K562 (cell line): ENCODE data around the gene ITPK1. TPM values are rescaled to one million over a fixed set of nuclear protein-coding genes. Genes with fewer than 3 reads are reported as not detected.
A peak's percentile ranks its signal among the peaks of the same experiment; 100 is the strongest.

Source experiments
- ATAC-seq: fragments of 200-7000 bp; cut with Tn5 transposase; 3 replicates; pipeline ENCODE4 v1.9.1; 2020; ENCODE audit warnings: moderate library complexity
- BruUV-seq: library from RNA; stranded (reverse); fragments of 400-500 nt; replicated peaks from 2 replicates; lab custom pipeline; 2021; lab: Mats Ljungman, UMichigan
- CTCF ChIA-PET: fragments of 300-600 bp; formaldehyde crosslinking; extraction: SDS; loops from one replicate; lab custom pipeline; 2021; ENCODE audit warnings: low intra/inter-chr PET ratio; lab: Yijun Ruan, JAX
- POLR2A ChIA-PET: fragments of 300-600, 350-650 bp; sonication (Branson Sonifier 250); formaldehyde crosslinking; extraction: SDS; loops from one replicate; lab custom pipeline; 2021; ENCODE audit warnings: antibody characterized with exemption, inconsistent platforms; lab: Yijun Ruan, JAX
- DNase-seq, 4 experiments: peaks; one replicate each; pipeline versions ENCODE4 v3.0.0 to v3.0.0-alpha.2; 2011 to 2018; ENCODE audit warnings: low spot score in 3 of 4, mixed read lengths in 3 of 4; ENCODE audit errors: extremely low read depth in 1 of 4
- FAIRE-seq: peaks from 2 replicates; lab custom pipeline; 2011; peaks lifted over from hg19 to GRCh38; lab: Jason Lieb, UNC
- H2AFZ ChIP-seq: 2 replicates; pipeline ENCODE4 v1.6.0; 2011; ENCODE audit warnings: low read depth, low read length, control low read depth, inconsistent platforms
- H3K27ac ChIP-seq: fragments of 200-600 bp; 3 replicates; pipeline ENCODE4 v1.8.0; 2011; ENCODE audit warnings: low read depth, mild to moderate bottlenecking, control low read depth, inconsistent platforms, low read length, moderate library complexity, mixed read lengths; ENCODE audit errors: extremely low read depth
- H3K27me3 ChIP-seq, 2 experiments: fragments of 300-600 bp in 1 of 2; 2 replicates in 1 of 2; 3 replicates in 1 of 2; pipeline versions ENCODE4 v1.6.0 to v1.8.0; 2011; ENCODE audit warnings: inconsistent platforms in 2 of 2, low read length in 2 of 2, mild to moderate bottlenecking in 1 of 2, mixed read lengths in 1 of 2, moderate library complexity in 1 of 2; ENCODE audit not compliant: control insufficient read depth in 2 of 2, insufficient read depth in 2 of 2
- H3K36me3 ChIP-seq: fragments of 300-600 bp; 3 replicates; pipeline ENCODE4 v1.8.0; 2011; ENCODE audit warnings: mild to moderate bottlenecking, low read length, inconsistent platforms; ENCODE audit not compliant: control insufficient read depth, insufficient read depth
- H3K4me1 ChIP-seq, 2 experiments: fragments of 200-600 bp in 1 of 2; replicated peaks in 1 of 2; 2 replicates in 1 of 2; 3 replicates in 1 of 2; pipeline versions ENCODE4 v1.5.1 to v1.8.0; 2011; ENCODE audit warnings: inconsistent platforms in 2 of 2, low read length in 2 of 2, mild to moderate bottlenecking in 1 of 2, mixed read lengths in 1 of 2, moderate library complexity in 1 of 2; ENCODE audit not compliant: control insufficient read depth in 2 of 2, insufficient read depth in 2 of 2
- H3K4me2 ChIP-seq: 2 replicates; pipeline ENCODE4 v1.6.1; 2011; ENCODE audit warnings: low read length, control low read depth, inconsistent platforms, mixed read lengths; ENCODE audit not compliant: insufficient read depth
- H3K4me3 ChIP-seq: fragments of 200-600 bp; sonication (generic), shearing (Covaris generic); 2 replicates; pipeline ENCODE4 v1.5.1; 2016; ENCODE audit warnings: control low read depth, inconsistent platforms
- H3K79me2 ChIP-seq: fragments of 200-600 bp; 3 replicates; pipeline ENCODE4 v1.8.0; 2011; ENCODE audit warnings: low read length, inconsistent platforms; ENCODE audit not compliant: control insufficient read depth, insufficient read depth
- H3K9ac ChIP-seq, 2 experiments: 2 replicates each; pipeline versions ENCODE4 v1.6.0 to v1.6.1; 2011; ENCODE audit warnings: low read depth in 2 of 2, low read length in 2 of 2, control low read depth in 1 of 2, inconsistent platforms in 1 of 2, mild to moderate bottlenecking in 1 of 2, mixed read lengths in 1 of 2; ENCODE audit not compliant: insufficient read depth in 1 of 2
- H3K9me1 ChIP-seq: one replicate; pipeline ENCODE4 v1.6.0; 2011; ENCODE audit warnings: inconsistent platforms, mild to moderate bottlenecking, low read length, moderate library complexity; ENCODE audit not compliant: control insufficient read depth, insufficient read depth
- H3K9me3 ChIP-seq: replicated peaks from 2 replicates; pipeline ENCODE4 v1.5.1; 2011; ENCODE audit warnings: low read depth, low read length, inconsistent platforms; ENCODE audit not compliant: control insufficient read depth, insufficient read depth
- H4K20me1 ChIP-seq: replicated peaks from 2 replicates; pipeline ENCODE4 v1.6.1; 2011; ENCODE audit warnings: low read length, inconsistent platforms, mixed read lengths; ENCODE audit not compliant: control insufficient read depth, insufficient read depth
- ELK1 ChIP-seq: sonication (generic); formaldehyde crosslinking; IDR thresholded peaks from 2 replicates; pipeline ENCODE4 v1.8.1; 2022; ENCODE audit warnings: missing genetic modification reagents
- ZNF146 ChIP-seq: IDR thresholded peaks from one replicate; pipeline ENCODE4 v1.6.1; 2018; ENCODE audit warnings: missing compliant biosample characterization; ENCODE audit not compliant: unreplicated experiment
- WGBS: fragments of 100-300 bp; shearing (Covaris generic); methylation state at CpG from one replicate; pipeline ENCODE4 v1.1.6; 2016; ENCODE audit warnings: low coverage, mixed read lengths; ENCODE audit not compliant: insufficient coverage; ENCODE audit errors: missing lambda C conversion rate; 5-methylcytosine and 5-hydroxymethylcytosine counted together
- in situ Hi-C: fragments of 300-500 bp; cut with MboI; formaldehyde crosslinking; loops from 4 replicates; pipeline ENCODE4 v1.15.0; 2018; ENCODE audit warnings: inconsistent platforms, mixed read lengths
- intact Hi-C: fragments of 100-400 bp; cut with micrococcal nuclease; formaldehyde crosslinking; loops from 2 replicates; pipeline ENCODE4 v1.14.2; 2022
- polyA plus RNA-seq, 8 experiments: library from polyadenylated mRNA; depleted of rRNA in 4 of 8; stranded (reverse) in 5 of 8; unstranded in 3 of 8; fragments of >200 nt; fragmentation: Nextera tagmentation in 2 of 8; fragmentation: Illumina TruSeq in 1 of 8; extraction: Ambion mirVana in 2 of 8; extraction: Trizol in 1 of 8; gene quantifications; 2 replicates each; pipeline versions ENCODE4 v1.2.1 to v1.2.3, GENCODE V29; 2011 to 2014; ENCODE audit warnings: inconsistent platforms in 1 of 8, missing spikeins in 1 of 8
- total RNA-seq, 7 experiments: library from RNA; depleted of rRNA in 6 of 7; stranded (reverse); fragments of >200 nt in 6 of 7; fragmentation: Illumina TruSeq in 2 of 7; extraction: Trizol in 2 of 7; gene quantifications; 2 replicates each; pipeline versions ENCODE4 v1.2.1 to v1.2.3, GENCODE V29; 2011 to 2021; ENCODE audit warnings: low replicate concordance in 1 of 7

The ITPK1 gene
- total and polyA plus RNA-seq, 9 of the 15 experiments (the other 6 are each of a cell fraction or from before 2014, with no cell fraction given): 1.2 to 39.2 (median 23.0) TPM

GRCh38 chr14:93095742-93096510 is 19.8 kb downstream of the ITPK1 start:
- H2AFZ ChIP-seq: no peak overlapping the region
- no peak overlapping the region for H3K4me3 ChIP-seq
- in situ Hi-C loops (no loop called here), intact Hi-C loops (no loop called here)
- H4K20me1 ChIP-seq: no peaks in the 10 kb centered on the region; the same call in none of the 2 replicates
- no peaks in the 10 kb centered on the region for H3K9me3 ChIP-seq
- peaks cover 0 to 28% of the 10 kb centered on the region in 2 experiments; a peak in 2 of 5 replicates for H3K4me1 ChIP-seq
- no peak for DNase-seq
- TF ChIP-seq ELK1 (CRISPR knock-in tag) (no peak), ZNF146 (CRISPR knock-in tag) (peak; percentile 44)
- no peaks in the 10 kb centered on the region for H3K36me3 ChIP-seq
- no peaks in the 10 kb centered on the region for H3K27me3 ChIP-seq
- H3K27ac ChIP-seq: no peak overlapping the region
- no peak for ATAC-seq
- BruUV-seq: no TSS peak
- H3K9me1 ChIP-seq: no peaks in the 10 kb centered on the region
- ChIA-PET CTCF (no interaction called here), POLR2A (interaction anchor here (0.6 to 1.8 kb wide), 4 partner anchors 10 to 31 kb away, joined by 3 to 9 read pairs (median 3); no protein-coding TSS in a partner anchor)
- no peak overlapping the region for H3K9ac ChIP-seq
- H3K4me2 ChIP-seq: no peak overlapping the region
- no peak for FAIRE-seq
- no peaks in the 10 kb centered on the region; the same call in 2 of the 3 replicates for H3K79me2 ChIP-seq
- WGBS: 81% methylated on average over 9 of the region's 13 CpGs
